GM23338 (cell line): Measurements from ENCODE around the gene AACS. TPM values are rescaled to one million over a fixed set of nuclear protein-coding genes. Genes with fewer than 3 reads are reported as not detected.

ENCODE experiments used
- ATAC-seq: fragments of 200-7000 bp; cut with Tn5 transposase; 3 replicates; pipeline ENCODE4 v1.9.1; 2020
- DNase-seq: peaks from one replicate; pipeline ENCODE4 v3.0.0-alpha.2; 2015; ENCODE audit warnings: low spot score
- H2AFZ ChIP-seq: fragments of 200-600 bp; sonication (generic); 2 replicates; pipeline ENCODE4 v1.8.0; 2016; ENCODE audit warnings: antibody characterized with exemption, mild to moderate bottlenecking, moderate library complexity
- H3F3A ChIP-seq: fragments of 200-600 bp; sonication (generic); replicated peaks from 2 replicates; pipeline ENCODE4 v1.8.0; 2017; ENCODE audit warnings: antibody characterized with exemption, mixed run types, low read depth
- H3K27ac ChIP-seq: fragments of 200-600 bp; sonication (generic); 2 replicates; pipeline ENCODE4 v1.6.1; 2016; ENCODE audit warnings: low read depth
- H3K27me3 ChIP-seq: fragments of 200-600 bp; sonication (generic); 2 replicates; pipeline ENCODE4 v1.8.0; 2016; ENCODE audit warnings: mild to moderate bottlenecking, mixed run types, moderate library complexity; ENCODE audit not compliant: insufficient read depth
- H3K36me3 ChIP-seq: fragments of 200-600 bp; sonication (generic); 2 replicates; pipeline ENCODE4 v1.8.0; 2016; ENCODE audit warnings: mild to moderate bottlenecking; ENCODE audit not compliant: insufficient read depth
- H3K4me1 ChIP-seq: fragments of 200-600 bp; sonication (generic); 2 replicates; pipeline ENCODE4 v1.8.0; 2016; ENCODE audit warnings: mild to moderate bottlenecking, moderate library complexity; ENCODE audit not compliant: insufficient read depth
- H3K4me2 ChIP-seq: fragments of 200-600 bp; sonication (generic); 2 replicates; pipeline ENCODE4 v1.7.1; 2017; ENCODE audit warnings: mixed run types
- H3K4me3 ChIP-seq: fragments of 200-600 bp; sonication (generic); 2 replicates; pipeline ENCODE4 v1.6.1; 2016; ENCODE audit warnings: mixed run types
- H3K79me2 ChIP-seq: fragments of 200-600 bp; sonication (generic); replicated peaks from 2 replicates; pipeline ENCODE4 v1.8.0; 2017; ENCODE audit warnings: mild to moderate bottlenecking; ENCODE audit not compliant: insufficient read depth
- H3K9me2 ChIP-seq: fragments of 200-600 bp; sonication (generic); 2 replicates; pipeline ENCODE4 v1.8.0; 2017; ENCODE audit not compliant: insufficient read depth
- H4K20me1 ChIP-seq: fragments of 200-600 bp; sonication (generic); replicated peaks from 2 replicates; pipeline ENCODE4 v1.8.0; 2017; ENCODE audit warnings: mild to moderate bottlenecking; ENCODE audit not compliant: insufficient read depth
- H3K27ac Mint-ChIP-seq: 2 replicates; pipeline ENCODE4 v1.8.0; 2020; ENCODE audit warnings: inconsistent platforms, mild to moderate bottlenecking, moderate library complexity, mixed read lengths
- H3K27me3 Mint-ChIP-seq: 3 replicates; pipeline ENCODE4 v1.8.0; 2022; ENCODE audit warnings: low read depth, mild to moderate bottlenecking, moderate library complexity, mixed read lengths, inconsistent platforms; ENCODE audit not compliant: insufficient read depth, poor library complexity
- H3K36me3 Mint-ChIP-seq: 3 replicates; pipeline ENCODE4 v1.8.0; 2021; ENCODE audit warnings: low read depth, mild to moderate bottlenecking, inconsistent platforms, moderate library complexity, mixed read lengths
- H3K4me1 Mint-ChIP-seq: 3 replicates; pipeline ENCODE4 v1.8.0; 2020; ENCODE audit warnings: mild to moderate bottlenecking, inconsistent platforms, mixed read lengths
- H3K4me3 Mint-ChIP-seq: 3 replicates; pipeline ENCODE4 v1.8.0; 2021; ENCODE audit warnings: moderate library complexity, mild to moderate bottlenecking, inconsistent platforms, mixed read lengths
- H3K9me3 Mint-ChIP-seq: 3 replicates; pipeline ENCODE4 v1.8.0; 2020; ENCODE audit warnings: moderate library complexity, mild to moderate bottlenecking, inconsistent platforms, mixed read lengths
- CREB1 ChIP-seq: fragments of 250-450 bp; sonication (Bioruptor Pico); IDR thresholded peaks from 2 replicates; pipeline ENCODE4 v1.5.0; 2020; ENCODE audit warnings: low read depth, mild to moderate bottlenecking, moderate library complexity
- CTCF ChIP-seq, 2 experiments: fragments of 200-600 bp in 1 of 2; sonication (generic) in 1 of 2; conservative IDR thresholded peaks; 2 replicates each; pipeline versions ENCODE4 v1.5.1 to v1.6.1; 2016 to 2017; ENCODE audit warnings: antibody characterized with exemption in 2 of 2, low read depth in 2 of 2, mild to moderate bottlenecking in 2 of 2, moderate library complexity in 1 of 2
- EZH2 ChIP-seq: fragments of 200-600 bp; sonication (generic); IDR thresholded peaks from one replicate; pipeline ENCODE4 v1.8.0; 2017; ENCODE audit warnings: antibody characterized with exemption, mild to moderate bottlenecking, low read depth; ENCODE audit not compliant: unreplicated experiment
- JUNB ChIP-seq: IDR thresholded peaks from one replicate; pipeline ENCODE4 v1.6.1; 2016; ENCODE audit warnings: antibody characterized with exemption; ENCODE audit not compliant: unreplicated experiment
- POLR2AphosphoS5 ChIP-seq: IDR thresholded peaks from 2 replicates; pipeline ENCODE4 v1.6.1; 2016; ENCODE audit warnings: antibody characterized with exemption, low read depth
- STAT1 ChIP-seq: IDR thresholded peaks from one replicate; pipeline ENCODE4 v1.6.1; 2016; ENCODE audit warnings: antibody characterized with exemption; ENCODE audit not compliant: unreplicated experiment
- ZNF114 ChIP-seq: fragments of 250-450 bp; sonication (Bioruptor Pico); IDR thresholded peaks from 2 replicates; pipeline ENCODE4 v1.5.0; 2020; ENCODE audit warnings: mild to moderate bottlenecking, moderate library complexity
- ZNF331 ChIP-seq: fragments of 250-450 bp; sonication (Bioruptor Pico); IDR thresholded peaks from 2 replicates; pipeline ENCODE4 v1.5.0; 2020; ENCODE audit warnings: low read depth, mild to moderate bottlenecking, moderate library complexity
- polyA plus RNA-seq: library from polyadenylated mRNA; unstranded; fragments of >200 nt; fragmentation: Nextera tagmentation; extraction: Ambion mirVana; gene quantifications from 2 replicates; pipeline ENCODE4 v1.2.1, GENCODE V29; 2016
- total RNA-seq: library from RNA; depleted of rRNA; stranded (reverse); fragments of >200 nt; shearing (Covaris generic); gene quantifications from 2 replicates; pipeline ENCODE4 v1.2.3, GENCODE V29; 2014
- TF ChIP-seq, protein P1 (sequence below): IDR thresholded peaks from 2 replicates; pipeline ENCODE4 v1.6.1; 2016; ENCODE audit warnings: antibody characterized with exemption
- TF ChIP-seq, protein P2 (sequence below): fragments of 250-450 bp; sonication (Bioruptor Pico); IDR thresholded peaks from 2 replicates; pipeline ENCODE4 v1.5.0; 2020; ENCODE audit warnings: mild to moderate bottlenecking, moderate library complexity

Gene AACS
- total and polyA plus RNA-seq, 2 experiments from 2014 or later, result 31.1 to 64.4 TPM

DNA sequence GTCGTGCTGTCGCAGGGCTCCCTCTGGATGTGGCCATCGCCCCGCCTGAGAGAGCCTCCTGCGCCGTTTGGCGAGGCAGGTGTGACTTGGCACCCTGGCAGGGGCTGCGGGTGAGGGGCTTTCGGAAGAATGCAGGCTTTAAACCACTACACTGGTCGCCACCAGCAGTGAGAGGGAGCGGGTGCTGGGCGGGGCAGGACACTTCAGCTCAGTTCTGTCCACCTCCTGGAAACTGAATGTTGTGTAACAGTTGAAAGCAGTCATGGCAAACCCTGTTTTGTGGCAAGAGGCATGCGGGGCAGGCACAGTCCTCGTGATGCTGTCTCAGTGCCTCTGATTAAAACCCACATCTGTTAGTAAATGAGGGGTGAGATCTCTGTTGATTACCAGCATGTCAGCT is 55.9 kb downstream of the AACS start:
- no peak overlapping the region for H3K27ac Mint-ChIP-seq
- H3K4me1 Mint-ChIP-seq, result peaks cover 4% of the 10 kb centered on the region; the same call in 1 of the 3 replicates
- no peak for ATAC-seq

More for the DNA sequence above, 55.9 kb downstream of the AACS start:
- no peaks in the 10 kb centered on the region for H3K9me3 Mint-ChIP-seq
- H3K79me2 ChIP-seq, result no peaks in the 10 kb centered on the region
- peaks cover 7% of the 10 kb centered on the region for H3K27me3 Mint-ChIP-seq
- H3K27ac ChIP-seq, result no peak overlapping the region
- H3K9me2 ChIP-seq, result no peaks in the 10 kb centered on the region
- no peak overlapping the region for H3K4me3 ChIP-seq
- H3K4me1 ChIP-seq, result no peaks in the 10 kb centered on the region
- no peaks in the 10 kb centered on the region for H3F3A ChIP-seq
- TF ChIP-seq ZNF331 (no peak), JUNB (no peak), CREB1 (no peak), CTCF (conservative IDR thresholded peaks at IDR 0.05; ENCODE audit: low read depth in 2 of 2) (no peak), POLR2AphosphoS5 (no peak), EZH2 (no peak), ZNF114 (CRISPR knock-in tag) (no peak), STAT1 (no peak)
- TF ChIP-seq, protein P1, sequence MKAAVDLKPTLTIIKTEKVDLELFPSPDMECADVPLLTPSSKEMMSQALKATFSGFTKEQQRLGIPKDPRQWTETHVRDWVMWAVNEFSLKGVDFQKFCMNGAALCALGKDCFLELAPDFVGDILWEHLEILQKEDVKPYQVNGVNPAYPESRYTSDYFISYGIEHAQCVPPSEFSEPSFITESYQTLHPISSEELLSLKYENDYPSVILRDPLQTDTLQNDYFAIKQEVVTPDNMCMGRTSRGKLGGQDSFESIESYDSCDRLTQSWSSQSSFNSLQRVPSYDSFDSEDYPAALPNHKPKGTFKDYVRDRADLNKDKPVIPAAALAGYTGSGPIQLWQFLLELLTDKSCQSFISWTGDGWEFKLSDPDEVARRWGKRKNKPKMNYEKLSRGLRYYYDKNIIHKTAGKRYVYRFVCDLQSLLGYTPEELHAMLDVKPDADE, result no peak
- TF ChIP-seq, protein P2, sequence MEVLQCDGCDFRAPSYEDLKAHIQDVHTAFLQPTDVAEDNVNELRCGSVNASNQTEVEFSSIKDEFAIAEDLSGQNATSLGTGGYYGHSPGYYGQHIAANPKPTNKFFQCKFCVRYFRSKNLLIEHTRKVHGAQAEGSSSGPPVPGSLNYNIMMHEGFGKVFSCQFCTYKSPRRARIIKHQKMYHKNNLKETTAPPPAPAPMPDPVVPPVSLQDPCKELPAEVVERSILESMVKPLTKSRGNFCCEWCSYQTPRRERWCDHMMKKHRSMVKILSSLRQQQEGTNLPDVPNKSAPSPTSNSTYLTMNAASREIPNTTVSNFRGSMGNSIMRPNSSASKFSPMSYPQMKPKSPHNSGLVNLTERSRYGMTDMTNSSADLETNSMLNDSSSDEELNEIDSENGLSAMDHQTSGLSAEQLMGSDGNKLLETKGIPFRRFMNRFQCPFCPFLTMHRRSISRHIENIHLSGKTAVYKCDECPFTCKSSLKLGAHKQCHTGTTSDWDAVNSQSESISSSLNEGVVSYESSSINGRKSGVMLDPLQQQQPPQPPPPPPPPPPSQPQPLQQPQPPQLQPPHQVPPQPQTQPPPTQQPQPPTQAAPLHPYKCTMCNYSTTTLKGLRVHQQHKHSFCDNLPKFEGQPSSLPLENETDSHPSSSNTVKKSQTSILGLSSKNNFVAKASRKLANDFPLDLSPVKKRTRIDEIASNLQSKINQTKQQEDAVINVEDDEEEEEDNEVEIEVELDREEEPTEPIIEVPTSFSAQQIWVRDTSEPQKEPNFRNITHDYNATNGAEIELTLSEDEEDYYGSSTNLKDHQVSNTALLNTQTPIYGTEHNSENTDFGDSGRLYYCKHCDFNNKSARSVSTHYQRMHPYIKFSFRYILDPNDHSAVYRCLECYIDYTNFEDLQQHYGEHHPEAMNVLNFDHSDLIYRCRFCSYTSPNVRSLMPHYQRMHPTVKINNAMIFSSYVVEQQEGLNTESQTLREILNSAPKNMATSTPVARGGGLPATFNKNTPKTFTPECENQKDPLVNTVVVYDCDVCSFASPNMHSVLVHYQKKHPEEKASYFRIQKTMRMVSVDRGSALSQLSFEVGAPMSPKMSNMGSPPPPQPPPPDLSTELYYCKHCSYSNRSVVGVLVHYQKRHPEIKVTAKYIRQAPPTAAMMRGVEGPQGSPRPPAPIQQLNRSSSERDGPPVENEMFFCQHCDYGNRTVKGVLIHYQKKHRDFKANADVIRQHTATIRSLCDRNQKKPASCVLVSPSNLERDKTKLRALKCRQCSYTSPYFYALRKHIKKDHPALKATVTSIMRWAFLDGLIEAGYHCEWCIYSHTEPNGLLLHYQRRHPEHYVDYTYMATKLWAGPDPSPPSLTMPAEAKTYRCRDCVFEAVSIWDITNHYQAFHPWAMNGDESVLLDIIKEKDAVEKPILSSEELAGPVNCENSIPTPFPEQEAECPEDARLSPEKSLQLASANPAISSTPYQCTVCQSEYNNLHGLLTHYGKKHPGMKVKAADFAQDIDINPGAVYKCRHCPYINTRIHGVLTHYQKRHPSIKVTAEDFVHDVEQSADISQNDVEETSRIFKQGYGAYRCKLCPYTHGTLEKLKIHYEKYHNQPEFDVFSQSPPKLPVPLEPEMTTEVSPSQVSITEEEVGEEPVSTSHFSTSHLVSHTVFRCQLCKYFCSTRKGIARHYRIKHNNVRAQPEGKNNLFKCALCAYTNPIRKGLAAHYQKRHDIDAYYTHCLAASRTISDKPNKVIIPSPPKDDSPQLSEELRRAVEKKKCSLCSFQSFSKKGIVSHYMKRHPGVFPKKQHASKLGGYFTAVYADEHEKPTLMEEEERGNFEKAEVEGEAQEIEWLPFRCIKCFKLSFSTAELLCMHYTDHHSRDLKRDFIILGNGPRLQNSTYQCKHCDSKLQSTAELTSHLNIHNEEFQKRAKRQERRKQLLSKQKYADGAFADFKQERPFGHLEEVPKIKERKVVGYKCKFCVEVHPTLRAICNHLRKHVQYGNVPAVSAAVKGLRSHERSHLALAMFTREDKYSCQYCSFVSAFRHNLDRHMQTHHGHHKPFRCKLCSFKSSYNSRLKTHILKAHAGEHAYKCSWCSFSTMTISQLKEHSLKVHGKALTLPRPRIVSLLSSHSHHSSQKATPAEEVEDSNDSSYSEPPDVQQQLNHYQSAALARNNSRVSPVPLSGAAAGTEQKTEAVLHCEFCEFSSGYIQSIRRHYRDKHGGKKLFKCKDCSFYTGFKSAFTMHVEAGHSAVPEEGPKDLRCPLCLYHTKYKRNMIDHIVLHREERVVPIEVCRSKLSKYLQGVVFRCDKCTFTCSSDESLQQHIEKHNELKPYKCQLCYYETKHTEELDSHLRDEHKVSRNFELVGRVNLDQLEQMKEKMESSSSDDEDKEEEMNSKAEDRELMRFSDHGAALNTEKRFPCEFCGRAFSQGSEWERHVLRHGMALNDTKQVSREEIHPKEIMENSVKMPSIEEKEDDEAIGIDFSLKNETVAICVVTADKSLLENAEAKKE (CRISPR knock-in tag), result no peak
- peaks cover 4% of the 10 kb centered on the region; the same call in 1 of the 2 replicates for H3K36me3 ChIP-seq
- H3K27me3 ChIP-seq, result no peaks in the 10 kb centered on the region
- no peak for DNase-seq
- no peak overlapping the region for H3K4me3 Mint-ChIP-seq
- H4K20me1 ChIP-seq, result 0 out of 2 replicates have a peak, but pooled peaks cover 2% of the 10 kb centered on the region
- H2AFZ ChIP-seq, result no peak overlapping the region
- H3K4me2 ChIP-seq, result no peak overlapping the region
- peaks cover 32% of the 10 kb centered on the region for H3K36me3 Mint-ChIP-seq
